Measurements from ENCODE around the gene RHOG.

The RHOG gene

GRCh38 chr11:3859373-3859881 lies 18.7 kb upstream of the RHOG start:
- DNase-seq (ENCODE audit: low spot score), result no peak

GRCh38 chr11:3857628-3858027 lies 16.9 kb upstream of the RHOG start:
- DNase-seq (ENCODE audit: low spot score), result no peak

- no peak for DNase-seq (ENCODE audit: low spot score)
Measured at GRCh38 chr11:3856856-3857553, 16.2 kb upstream of the RHOG start.

GRCh38 chr11:3855808-3856491 lies 15.2 kb upstream of the RHOG start:
- peak; percentile 65 for DNase-seq (ENCODE audit: low spot score)

- DNase-seq (ENCODE audit: low spot score), result peak; percentile 94
Measured at GRCh38 chr11:3854977-3855807, 14.4 kb upstream of the RHOG start, which contains the start of gene STIM1. Gene STIM1, plus strand, starts transcription at chr11:3855664. Its CDS starts 607 bp downstream, at chr11:3856271.

GRCh38 chr11:3854660-3854976 lies 13.9 kb upstream of the RHOG start:
- DNase-seq (ENCODE audit: low spot score), result no peak

GRCh38 chr11:3853899-3854659 lies 13.3 kb upstream of the RHOG start:
- DNase-seq (ENCODE audit: low spot score), result no peak

GRCh38 chr11:3853545-3853842 lies 12.7 kb upstream of the RHOG start:
- no peak for DNase-seq (ENCODE audit: low spot score)

GRCh38 chr11:3849297-3849874 lies 8.6 kb upstream of the RHOG start:
- peak; percentile 46 for DNase-seq (ENCODE audit: low spot score)

- no peak for DNase-seq (ENCODE audit: low spot score)
Measured at GRCh38 chr11:3845670-3846069, 4.9 kb upstream of the RHOG start.

GRCh38 chr11:3845246-3845645 lies 4.5 kb upstream of the RHOG start:
- no peak for DNase-seq (ENCODE audit: low spot score)

- no peak for DNase-seq (ENCODE audit: low spot score)
Measured at GRCh38 chr11:3843326-3843725, 2.6 kb upstream of the RHOG start.

- peak; percentile 88 for DNase-seq (ENCODE audit: low spot score)
Measured at GRCh38 chr11:3841426-3842350, 929 bp upstream of the RHOG start.

GRCh38 chr11:3840004-3840869 lies 522 bp downstream of the RHOG start:
- DNase-seq (ENCODE audit: low spot score), result no peak

- no peak for DNase-seq (ENCODE audit: low spot score)
Measured at GRCh38 chr11:3838504-3838903, 2.3 kb downstream of the RHOG start.

GRCh38 chr11:3837793-3838192 lies 3.0 kb downstream of the RHOG start:
- peak; percentile 55 for DNase-seq (ENCODE audit: low spot score)

GRCh38 chr11:3836903-3837302 lies 3.9 kb downstream of the RHOG start:
- no peak for DNase-seq (ENCODE audit: low spot score)

- no peak for DNase-seq (ENCODE audit: low spot score)
Measured at GRCh38 chr11:3835751-3836150, 5.0 kb downstream of the RHOG start.

- peak; percentile 62 for DNase-seq (ENCODE audit: low spot score)
Measured at GRCh38 chr11:3834664-3835461, 5.9 kb downstream of the RHOG start.

All from kidney tubule cell (primary cell).